Measurements from ENCODE around the gene ARHGEF4.

DNA sequence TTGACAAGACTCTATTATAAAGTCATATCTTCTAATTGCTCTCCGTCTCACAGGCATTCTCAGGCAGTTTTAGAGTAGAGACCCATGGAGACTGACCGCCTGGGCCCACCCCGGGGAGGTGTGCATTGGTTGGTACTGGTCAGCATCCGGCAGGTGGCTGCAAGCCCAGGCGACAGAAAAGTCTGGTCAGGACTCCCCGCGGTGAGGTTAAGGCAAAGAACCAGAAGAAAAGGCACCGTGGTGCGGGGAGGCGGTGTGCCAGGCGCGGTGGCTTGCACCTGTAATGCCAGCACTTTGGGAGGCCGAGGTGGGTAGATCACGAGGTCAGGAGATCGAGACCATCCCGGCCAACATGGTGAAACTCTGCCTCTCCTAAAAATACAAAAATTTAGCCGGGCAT, 48.9 kb upstream of the ARHGEF4 start:
- TF ChIP-seq, protein P1, sequence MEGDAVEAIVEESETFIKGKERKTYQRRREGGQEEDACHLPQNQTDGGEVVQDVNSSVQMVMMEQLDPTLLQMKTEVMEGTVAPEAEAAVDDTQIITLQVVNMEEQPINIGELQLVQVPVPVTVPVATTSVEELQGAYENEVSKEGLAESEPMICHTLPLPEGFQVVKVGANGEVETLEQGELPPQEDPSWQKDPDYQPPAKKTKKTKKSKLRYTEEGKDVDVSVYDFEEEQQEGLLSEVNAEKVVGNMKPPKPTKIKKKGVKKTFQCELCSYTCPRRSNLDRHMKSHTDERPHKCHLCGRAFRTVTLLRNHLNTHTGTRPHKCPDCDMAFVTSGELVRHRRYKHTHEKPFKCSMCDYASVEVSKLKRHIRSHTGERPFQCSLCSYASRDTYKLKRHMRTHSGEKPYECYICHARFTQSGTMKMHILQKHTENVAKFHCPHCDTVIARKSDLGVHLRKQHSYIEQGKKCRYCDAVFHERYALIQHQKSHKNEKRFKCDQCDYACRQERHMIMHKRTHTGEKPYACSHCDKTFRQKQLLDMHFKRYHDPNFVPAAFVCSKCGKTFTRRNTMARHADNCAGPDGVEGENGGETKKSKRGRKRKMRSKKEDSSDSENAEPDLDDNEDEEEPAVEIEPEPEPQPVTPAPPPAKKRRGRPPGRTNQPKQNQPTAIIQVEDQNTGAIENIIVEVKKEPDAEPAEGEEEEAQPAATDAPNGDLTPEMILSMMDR (IDR thresholded peaks at IDR 0.05; ENCODE audit: insufficient read depth, low read depth, low read length) = no peak
- no peak for TF ChIP-seq EZH2 (IDR thresholded peaks at IDR 0.05; ENCODE audit: insufficient read depth, low read length)

Measured in astrocyte (in vitro differentiated cells and primary cell).